Measurements from ENCODE around the gene OPN1MW3. TPM values are rescaled to one million over a fixed set of nuclear protein-coding genes. Genes with fewer than 3 reads are reported as not detected.

The OPN1MW3 gene
- total and polyA plus RNA-seq, 8 donors, result not detected

- no peaks in the 10 kb centered on the region for H3K4me1 ChIP-seq
- no peaks in the 10 kb centered on the region for H3K27me3 ChIP-seq
- no peaks in the 10 kb centered on the region for H3K36me3 ChIP-seq
- H3K4me3 ChIP-seq, result no peak overlapping the region
- no peak for TF ChIP-seq CTCF (IDR thresholded peaks at IDR 0.05)
- no peak for DNase-seq
- no peak overlapping the region for H3K27ac ChIP-seq
- ATAC-seq, result no peak
- no peaks in the 10 kb centered on the region for H3K9me3 ChIP-seq
- intact Hi-C loops (cut with DNase I), result no loop called here
Measured at GRCh38 chrX:154320406-154320805, 63.0 kb downstream of the OPN1MW3 start.

Other genes with a start within 250 kb of the OPN1MW3 start
- 100 to 1,000 TPM in 1 of 2 donors, 10 to 100 TPM in 1; 92.1 to 172 TPM for gene IRAK1, start 237.7 kb upstream of the OPN1MW3 start, total RNA-seq
- gene IRAK1, start 237.7 kb upstream of the OPN1MW3 start, polyA plus RNA-seq (ENCODE audit: insufficient read length in 6 of 6), result 10 to 100 TPM; 52.2 to 74.6 (median 62.5) TPM
- 10 to 100 TPM; 36.2 to 47.1 TPM for gene MECP2, start 159.9 kb upstream of the OPN1MW3 start, total RNA-seq
- gene MECP2, start 159.9 kb upstream of the OPN1MW3 start, polyA plus RNA-seq (ENCODE audit: insufficient read length in 6 of 6), result 10 to 100 TPM; 25.5 to 36.6 (median 29.5) TPM
- gene OPN1LW, start 113.3 kb upstream of the OPN1MW3 start, total RNA-seq, result not detected
- gene OPN1LW, start 113.3 kb upstream of the OPN1MW3 start, polyA plus RNA-seq (ENCODE audit: insufficient read length in 6 of 6), result not detected
- not detected for gene OPN1MW, start 75.0 kb upstream of the OPN1MW3 start, total RNA-seq
- not detected for gene OPN1MW, start 75.0 kb upstream of the OPN1MW3 start, polyA plus RNA-seq (ENCODE audit: insufficient read length in 6 of 6)
- gene OPN1MW2, start 37.8 kb upstream of the OPN1MW3 start, total RNA-seq, result not detected
- gene OPN1MW2, start 37.8 kb upstream of the OPN1MW3 start, polyA plus RNA-seq (ENCODE audit: insufficient read length in 6 of 6), result not detected
- gene TEX28, start 37.5 kb downstream of the OPN1MW3 start, total RNA-seq, result not detected
- gene TEX28, start 37.5 kb downstream of the OPN1MW3 start, polyA plus RNA-seq (ENCODE audit: insufficient read length in 6 of 6), result not detected
- gene TKTL1, start 38.2 kb downstream of the OPN1MW3 start, total RNA-seq, result under 1 TPM in 1 of 2 donors, not detected in 1; 0.47 TPM
- under 1 TPM; 0.27 to 0.52 (median 0.37) TPM for gene TKTL1, start 38.2 kb downstream of the OPN1MW3 start, polyA plus RNA-seq (ENCODE audit: insufficient read length in 6 of 6)
- gene FLNA, start 117.1 kb downstream of the OPN1MW3 start, total RNA-seq, result 1,000 to 10,000 TPM; 1,139 to 1,793 TPM
- 100 to 1,000 TPM; 434 to 671 (median 559) TPM for gene FLNA, start 117.1 kb downstream of the OPN1MW3 start, polyA plus RNA-seq (ENCODE audit: insufficient read length in 6 of 6)
- 10 to 100 TPM; 50.1 to 56.6 TPM for gene EMD, start 121.7 kb downstream of the OPN1MW3 start, total RNA-seq
- 10 to 100 TPM; 55.4 to 77.1 (median 66.3) TPM for gene EMD, start 121.7 kb downstream of the OPN1MW3 start, polyA plus RNA-seq (ENCODE audit: insufficient read length in 6 of 6)
- 1,000 to 10,000 TPM; 2,309 to 2,455 TPM for gene RPL10, start 140.8 kb downstream of the OPN1MW3 start, total RNA-seq
- 1,000 to 10,000 TPM; 4,648 to 5,478 (median 4,971) TPM for gene RPL10, start 140.8 kb downstream of the OPN1MW3 start, polyA plus RNA-seq (ENCODE audit: insufficient read length in 6 of 6)
- 10 to 100 TPM; 34.7 to 36.1 TPM for gene DNASE1L1, start 151.7 kb downstream of the OPN1MW3 start, total RNA-seq
- gene DNASE1L1, start 151.7 kb downstream of the OPN1MW3 start, polyA plus RNA-seq (ENCODE audit: insufficient read length in 6 of 6), result 10 to 100 TPM in 4 of 6 donors, 1 to 10 TPM in 2; 8.8 to 11.3 (median 10.2) TPM
- gene TAFAZZIN, start 154.0 kb downstream of the OPN1MW3 start, total RNA-seq, result 10 to 100 TPM; 34.7 to 45.5 TPM
- gene TAFAZZIN, start 154.0 kb downstream of the OPN1MW3 start, polyA plus RNA-seq (ENCODE audit: insufficient read length in 6 of 6), result 10 to 100 TPM; 33.9 to 44.8 (median 38.1) TPM
- 100 to 1,000 TPM; 139 to 168 TPM for gene ATP6AP1, start 171.1 kb downstream of the OPN1MW3 start, total RNA-seq
- 10 to 100 TPM; 89.4 to 99.8 (median 97.3) TPM for gene ATP6AP1, start 171.1 kb downstream of the OPN1MW3 start, polyA plus RNA-seq (ENCODE audit: insufficient read length in 6 of 6)
- gene GDI1, start 179.6 kb downstream of the OPN1MW3 start, total RNA-seq, result 100 to 1,000 TPM; 107 to 108 TPM
- gene GDI1, start 179.6 kb downstream of the OPN1MW3 start, polyA plus RNA-seq (ENCODE audit: insufficient read length in 6 of 6), result 100 to 1,000 TPM; 119 to 163 (median 137) TPM
- 10 to 100 TPM; 72.6 to 82.1 TPM for gene FAM50A, start 186.6 kb downstream of the OPN1MW3 start, total RNA-seq
- gene FAM50A, start 186.6 kb downstream of the OPN1MW3 start, polyA plus RNA-seq (ENCODE audit: insufficient read length in 6 of 6), result 10 to 100 TPM; 43.1 to 58.3 (median 46.4) TPM
- gene PLXNA3, start 200.7 kb downstream of the OPN1MW3 start, total RNA-seq, result 10 to 100 TPM; 62.4 to 83.6 TPM
- 10 to 100 TPM; 48.7 to 77.9 (median 58.6) TPM for gene PLXNA3, start 200.7 kb downstream of the OPN1MW3 start, polyA plus RNA-seq (ENCODE audit: insufficient read length in 6 of 6)
- 10 to 100 TPM; 20.9 to 21.0 TPM for gene LAGE3, start 221.7 kb downstream of the OPN1MW3 start, total RNA-seq
- 10 to 100 TPM; 14.9 to 24.2 (median 18.4) TPM for gene LAGE3, start 221.7 kb downstream of the OPN1MW3 start, polyA plus RNA-seq (ENCODE audit: insufficient read length in 6 of 6)
- 10 to 100 TPM; 33.4 to 37.9 TPM for gene UBL4A, start 229.0 kb downstream of the OPN1MW3 start, total RNA-seq
- gene UBL4A, start 229.0 kb downstream of the OPN1MW3 start, polyA plus RNA-seq (ENCODE audit: insufficient read length in 6 of 6), result 10 to 100 TPM; 24.7 to 32.3 (median 27.2) TPM
- gene SLC10A3, start 233.0 kb downstream of the OPN1MW3 start, total RNA-seq, result 10 to 100 TPM; 25.1 to 26.8 TPM
- 10 to 100 TPM; 13.3 to 22.7 (median 18.2) TPM for gene SLC10A3, start 233.0 kb downstream of the OPN1MW3 start, polyA plus RNA-seq (ENCODE audit: insufficient read length in 6 of 6)

Data from left lung (tissue), 10 donors.